Activated CD4-positive, alpha-beta T cell treated with anti-CD3 and anti-CD28 coated beads for 4 hours (primary cell): Measurements from ENCODE around the gene UNC80.
"Not testable (repeated sequence)": the region's sequence is repeated elsewhere in the genome, so short reads cannot be mapped to it uniquely, and the experiment has no call there.

Experiments used
- DNase-seq, 2 donors: peaks; one replicate each; pipeline ENCODE4 v3.0.0-alpha.2; 2020

The UNC80 gene, protein sequence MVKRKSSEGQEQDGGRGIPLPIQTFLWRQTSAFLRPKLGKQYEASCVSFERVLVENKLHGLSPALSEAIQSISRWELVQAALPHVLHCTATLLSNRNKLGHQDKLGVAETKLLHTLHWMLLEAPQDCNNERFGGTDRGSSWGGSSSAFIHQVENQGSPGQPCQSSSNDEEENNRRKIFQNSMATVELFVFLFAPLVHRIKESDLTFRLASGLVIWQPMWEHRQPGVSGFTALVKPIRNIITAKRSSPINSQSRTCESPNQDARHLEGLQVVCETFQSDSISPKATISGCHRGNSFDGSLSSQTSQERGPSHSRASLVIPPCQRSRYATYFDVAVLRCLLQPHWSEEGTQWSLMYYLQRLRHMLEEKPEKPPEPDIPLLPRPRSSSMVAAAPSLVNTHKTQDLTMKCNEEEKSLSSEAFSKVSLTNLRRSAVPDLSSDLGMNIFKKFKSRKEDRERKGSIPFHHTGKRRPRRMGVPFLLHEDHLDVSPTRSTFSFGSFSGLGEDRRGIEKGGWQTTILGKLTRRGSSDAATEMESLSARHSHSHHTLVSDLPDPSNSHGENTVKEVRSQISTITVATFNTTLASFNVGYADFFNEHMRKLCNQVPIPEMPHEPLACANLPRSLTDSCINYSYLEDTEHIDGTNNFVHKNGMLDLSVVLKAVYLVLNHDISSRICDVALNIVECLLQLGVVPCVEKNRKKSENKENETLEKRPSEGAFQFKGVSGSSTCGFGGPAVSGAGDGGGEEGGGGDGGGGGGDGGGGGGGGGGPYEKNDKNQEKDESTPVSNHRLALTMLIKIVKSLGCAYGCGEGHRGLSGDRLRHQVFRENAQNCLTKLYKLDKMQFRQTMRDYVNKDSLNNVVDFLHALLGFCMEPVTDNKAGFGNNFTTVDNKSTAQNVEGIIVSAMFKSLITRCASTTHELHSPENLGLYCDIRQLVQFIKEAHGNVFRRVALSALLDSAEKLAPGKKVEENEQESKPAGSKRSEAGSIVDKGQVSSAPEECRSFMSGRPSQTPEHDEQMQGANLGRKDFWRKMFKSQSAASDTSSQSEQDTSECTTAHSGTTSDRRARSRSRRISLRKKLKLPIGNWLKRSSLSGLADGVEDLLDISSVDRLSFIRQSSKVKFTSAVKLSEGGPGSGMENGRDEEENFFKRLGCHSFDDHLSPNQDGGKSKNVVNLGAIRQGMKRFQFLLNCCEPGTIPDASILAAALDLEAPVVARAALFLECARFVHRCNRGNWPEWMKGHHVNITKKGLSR (N-terminal part only)

DNA sequence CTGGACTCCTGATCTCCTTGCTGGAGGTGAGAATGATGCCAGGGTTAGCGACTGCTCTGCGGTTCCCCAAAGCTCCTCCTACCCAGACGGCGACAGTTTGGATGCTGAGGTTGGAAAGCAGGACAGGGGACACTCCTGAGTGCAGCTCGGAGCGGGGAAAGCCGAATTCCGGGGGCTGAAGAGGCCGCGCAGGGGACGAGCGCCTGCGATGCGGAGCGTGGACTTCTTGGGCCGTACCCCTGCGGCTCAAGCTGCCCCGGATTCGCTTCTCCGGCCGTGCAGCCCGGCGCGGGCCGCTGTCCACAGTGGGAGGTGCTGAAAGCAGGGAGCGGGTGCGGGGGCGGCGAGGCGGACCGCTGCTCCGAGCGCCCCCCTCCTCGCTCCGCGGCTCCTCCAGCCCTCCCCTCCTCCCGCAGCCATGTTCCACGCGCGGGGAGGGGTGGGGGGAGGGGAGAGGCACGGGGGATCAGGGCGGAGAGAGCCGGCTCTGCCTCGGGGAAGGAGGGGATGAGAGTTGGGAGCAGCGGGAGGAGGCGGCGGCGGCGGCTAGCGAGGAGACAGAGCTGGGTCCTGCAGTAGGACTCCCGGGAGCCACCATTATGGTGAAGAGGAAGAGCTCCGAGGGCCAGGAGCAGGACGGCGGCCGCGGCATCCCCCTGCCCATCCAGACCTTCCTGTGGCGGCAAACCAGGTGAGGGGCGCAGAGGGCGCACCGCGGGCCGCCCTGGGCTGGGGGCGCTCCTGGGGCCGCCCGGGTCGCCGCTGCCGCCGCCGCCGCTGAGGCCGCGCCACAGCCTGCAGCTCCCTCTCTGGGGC lies at the start of gene UNC80:
Gene UNC80 (plus strand): TSS at position 359 of the 816 bp plus-strand sequence. CDS start 241 bp downstream, at position 600.
- no peak for DNase-seq

DNA sequence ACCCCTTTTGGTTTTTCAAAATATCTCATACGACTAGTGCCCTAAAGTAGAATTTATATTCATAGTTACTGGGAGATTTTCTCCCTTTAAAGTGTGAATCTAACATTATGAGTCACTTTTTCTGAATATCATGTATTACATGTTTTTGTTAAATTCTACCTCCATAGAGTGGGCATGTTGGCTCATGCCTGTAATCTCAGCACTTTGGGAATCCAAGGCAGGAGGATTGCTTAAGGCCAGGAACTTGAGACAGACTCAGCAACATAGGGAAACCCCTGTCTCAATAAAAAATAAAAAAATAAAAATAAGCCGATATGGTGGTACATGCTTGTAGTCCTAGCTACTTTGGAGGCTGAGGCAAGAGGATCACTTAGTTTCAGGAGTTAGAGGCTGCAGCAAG lies 45.3 kb upstream of the UNC80 start:
- DNase-seq: no peak

DNA sequence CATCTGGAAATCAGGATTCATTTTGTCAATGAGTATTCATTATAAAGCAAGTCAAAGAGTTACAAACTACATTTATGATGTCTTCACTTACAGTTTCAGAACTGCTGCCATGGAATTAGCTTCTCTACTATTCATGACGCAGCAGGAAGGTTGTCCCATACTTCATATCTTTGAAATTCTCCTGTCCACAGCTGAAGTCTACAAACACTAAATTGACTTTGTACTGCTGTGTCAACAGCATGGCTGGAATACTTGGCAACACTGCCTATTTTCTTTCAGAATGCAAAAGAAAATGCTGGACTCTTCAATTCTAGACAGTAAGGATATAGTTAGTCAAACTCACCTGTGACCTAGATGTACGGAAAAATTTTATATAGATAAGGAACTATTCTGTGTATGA lies 44.6 kb upstream of the UNC80 start:
- DNase-seq: no peak

DNA sequence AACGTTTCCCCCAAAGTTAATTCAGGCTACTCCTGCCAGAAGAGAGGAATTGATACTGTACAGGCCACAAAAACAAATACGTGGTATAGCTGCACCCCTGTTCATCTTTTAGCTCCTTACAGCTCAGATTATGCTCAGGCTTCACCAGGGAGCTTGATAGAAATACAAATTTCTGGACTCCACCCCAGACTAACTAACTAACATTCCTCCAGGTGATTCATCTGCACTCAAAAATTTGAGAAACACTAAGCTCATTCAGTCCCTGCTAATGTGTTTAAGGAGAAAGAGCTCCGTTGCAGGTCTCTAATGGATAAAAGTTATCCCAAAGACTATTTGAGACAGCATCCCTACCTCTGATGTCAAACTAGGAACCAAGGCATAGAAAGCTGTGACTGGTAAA lies 36.8 kb upstream of the UNC80 start:
- no peak for DNase-seq

DNA sequence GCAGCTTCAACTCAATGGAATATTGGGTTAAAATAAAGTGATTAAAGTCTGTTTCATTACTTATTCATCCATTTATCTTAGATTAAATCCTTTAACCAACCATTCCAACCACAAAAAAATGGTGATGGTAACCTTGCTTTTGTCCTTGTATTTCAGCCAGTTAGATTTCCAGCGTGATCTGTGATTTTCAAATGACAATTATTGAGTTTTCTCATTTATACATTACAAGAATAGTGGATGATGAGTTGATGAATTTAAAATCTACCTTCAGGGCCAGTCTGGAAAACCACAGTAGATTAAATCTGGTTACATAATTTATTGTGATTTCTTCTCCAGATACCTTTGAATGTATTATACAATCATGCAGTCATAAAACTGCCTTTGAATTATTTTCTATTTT lies 29.7 kb upstream of the UNC80 start:
- DNase-seq: no peak

DNA sequence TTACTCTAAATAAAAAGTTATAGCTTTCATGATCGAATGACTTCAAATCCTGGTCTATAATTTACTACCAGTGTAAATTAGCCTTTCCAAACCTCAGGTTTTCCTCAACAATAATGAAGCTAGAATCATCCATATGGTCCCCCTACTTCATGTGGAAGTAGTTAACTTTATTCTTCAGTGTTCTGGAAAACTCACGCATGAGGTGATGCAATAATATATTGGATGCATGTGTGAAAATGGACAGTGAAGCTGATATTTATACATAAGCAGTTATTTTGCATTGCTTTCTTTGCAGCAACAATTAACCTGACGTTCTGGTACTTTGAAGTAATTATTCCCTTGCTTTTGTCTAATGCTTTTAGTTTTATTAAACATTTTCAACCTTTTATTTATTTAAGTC lies 18.6 kb upstream of the UNC80 start:
- DNase-seq: no peak

DNA sequence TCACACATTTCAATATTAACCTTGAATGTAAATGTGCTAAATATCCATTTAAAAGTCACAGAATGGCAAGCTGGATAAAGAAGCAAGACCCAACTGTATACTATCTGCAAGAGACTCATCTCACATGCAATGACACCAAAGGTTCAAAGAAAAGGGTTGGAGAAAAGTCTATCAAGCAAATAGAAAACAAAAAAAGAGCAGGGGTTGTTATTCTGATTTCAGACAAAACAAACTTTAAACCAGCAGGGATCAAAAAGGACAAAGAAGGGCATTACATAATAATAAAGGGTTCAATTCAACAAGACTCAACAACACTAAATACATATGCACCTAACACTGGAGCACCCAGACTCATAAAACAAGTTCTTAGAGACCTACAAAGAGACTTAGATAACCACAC lies 14.5 kb upstream of the UNC80 start:
- DNase-seq: no peak

DNA sequence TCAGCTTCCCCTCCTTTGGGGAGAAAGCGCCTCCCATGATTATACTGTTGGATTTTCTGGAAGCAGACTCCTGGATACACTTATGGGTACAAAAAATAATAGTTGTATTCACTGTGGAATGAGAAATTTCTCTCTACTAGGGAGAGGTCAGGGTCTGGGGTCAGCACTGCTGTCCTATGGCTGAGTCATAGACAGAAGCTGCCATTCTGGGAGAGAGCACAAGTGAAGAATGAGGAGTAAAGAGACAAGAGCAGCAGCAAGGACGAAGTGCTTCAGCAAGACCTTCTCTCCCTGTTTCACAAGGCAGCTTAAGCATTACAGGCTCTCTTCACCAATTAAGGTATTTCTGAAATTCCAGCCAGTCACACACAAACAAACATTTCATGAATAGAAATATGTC lies 10.1 kb upstream of the UNC80 start:
- DNase-seq: no peak

DNA sequence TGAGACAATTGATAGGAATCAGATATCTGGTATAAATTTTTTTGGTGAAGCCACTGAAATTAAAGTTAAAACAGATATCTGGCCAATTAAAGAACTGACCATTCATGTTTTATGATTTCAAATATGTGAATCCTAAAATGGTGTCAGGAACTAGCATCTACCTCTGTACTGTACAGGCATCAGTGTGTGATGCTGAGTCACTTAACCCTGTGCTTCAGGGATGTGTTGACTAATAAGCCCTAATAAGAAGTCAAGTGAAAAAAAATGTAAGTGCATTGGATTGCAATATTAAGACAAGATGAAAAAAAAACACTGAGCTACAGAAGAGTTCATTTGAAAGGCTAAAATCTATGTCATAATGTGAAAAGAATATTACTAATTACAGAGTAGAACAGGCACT lies 9.1 kb upstream of the UNC80 start:
- DNase-seq: no peak

DNA sequence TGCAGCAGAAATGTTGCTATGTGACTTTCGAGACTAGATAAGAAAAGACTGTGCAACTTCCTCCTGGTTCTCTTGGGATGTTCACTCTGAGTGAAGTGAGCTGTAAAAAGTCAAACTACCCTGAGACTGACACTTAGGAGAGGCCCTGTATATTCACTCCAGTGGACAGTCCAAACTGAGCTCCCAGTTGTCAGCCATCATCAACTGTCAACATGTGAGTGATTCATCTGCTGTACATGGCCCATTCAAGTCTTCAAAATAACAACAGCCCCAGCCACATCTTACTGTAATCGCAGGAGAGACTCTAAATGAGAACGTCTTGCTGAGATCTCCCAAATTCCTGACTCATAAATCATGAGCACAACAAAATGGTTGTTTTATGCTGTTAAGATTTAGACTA lies 8.5 kb upstream of the UNC80 start:
- DNase-seq: no peak

DNA sequence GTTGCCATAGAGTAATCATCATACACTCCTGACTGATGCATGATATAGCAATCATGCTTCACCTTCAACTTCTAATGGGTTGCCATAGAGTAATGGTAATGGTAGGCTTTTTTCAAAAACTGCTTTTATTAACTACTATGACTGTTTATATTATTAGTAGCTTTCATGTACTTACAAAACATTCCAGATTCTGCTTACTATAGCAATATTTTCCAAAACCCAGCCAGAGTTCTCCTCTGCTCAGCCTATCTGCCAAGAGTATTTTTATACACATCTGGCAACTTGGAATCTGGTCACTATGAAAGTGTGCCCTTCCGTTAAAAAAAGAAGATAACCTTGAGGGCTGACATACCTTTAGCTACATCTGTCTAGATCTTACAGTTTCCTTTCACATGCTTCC lies 5.0 kb upstream of the UNC80 start:
- no peak for DNase-seq

DNA sequence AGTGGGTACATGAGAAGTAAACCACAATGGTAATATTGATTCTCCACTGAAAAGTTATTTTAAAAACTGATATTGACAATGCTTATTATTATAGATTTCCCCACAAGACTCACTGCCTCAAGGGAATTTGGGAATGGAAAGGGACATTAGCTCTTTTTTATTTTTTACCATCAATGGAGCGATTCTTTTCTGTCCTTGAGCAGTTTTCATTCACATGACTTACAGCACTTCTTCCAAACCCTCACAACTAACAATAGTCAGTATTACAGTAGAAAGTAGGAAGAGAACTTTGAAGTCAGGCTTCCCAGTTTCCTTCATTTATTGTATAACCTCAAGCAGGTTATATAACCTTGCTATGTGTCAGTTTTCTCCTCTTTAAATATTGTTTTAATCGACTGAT lies 4.3 kb upstream of the UNC80 start:
- DNase-seq: no peak

DNA sequence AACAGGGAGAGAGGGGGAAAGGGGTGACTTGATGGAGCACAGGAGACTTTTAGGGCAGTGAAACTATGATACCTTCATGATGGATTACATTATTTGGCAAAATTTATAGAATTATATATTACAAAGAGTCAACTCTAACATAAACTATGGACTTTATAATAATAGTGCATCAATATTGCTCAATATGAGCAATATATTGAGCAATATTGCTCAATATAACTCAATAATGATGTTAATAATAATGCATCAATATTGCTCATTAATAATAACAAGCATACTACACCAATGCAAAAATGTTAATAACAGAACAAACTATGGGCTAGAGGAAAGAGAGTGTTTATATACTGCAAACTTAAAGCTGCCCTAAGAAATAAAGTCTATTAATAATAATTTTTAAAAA lies 3.1 kb upstream of the UNC80 start:
- DNase-seq: no peak

DNA sequence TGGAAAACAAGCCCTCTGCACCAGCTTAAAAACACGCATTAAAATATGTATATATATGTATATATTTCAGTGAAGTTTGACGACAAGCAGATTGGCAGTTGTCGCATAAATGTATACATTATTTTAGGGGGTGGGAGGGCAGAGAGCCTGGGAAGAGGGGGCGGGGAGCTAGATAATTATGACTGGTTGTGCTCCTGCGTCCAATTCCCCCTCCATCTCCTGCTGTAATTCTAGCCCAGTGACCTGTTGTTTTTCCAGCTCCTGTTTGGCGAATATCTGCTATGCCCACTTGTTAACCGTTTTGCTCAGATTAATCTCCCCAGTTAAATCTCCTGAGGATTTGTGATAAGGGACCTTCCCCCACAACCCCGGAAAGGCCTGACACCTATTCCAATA lies 656 bp downstream of the UNC80 start:
- DNase-seq: no peak

DNA sequence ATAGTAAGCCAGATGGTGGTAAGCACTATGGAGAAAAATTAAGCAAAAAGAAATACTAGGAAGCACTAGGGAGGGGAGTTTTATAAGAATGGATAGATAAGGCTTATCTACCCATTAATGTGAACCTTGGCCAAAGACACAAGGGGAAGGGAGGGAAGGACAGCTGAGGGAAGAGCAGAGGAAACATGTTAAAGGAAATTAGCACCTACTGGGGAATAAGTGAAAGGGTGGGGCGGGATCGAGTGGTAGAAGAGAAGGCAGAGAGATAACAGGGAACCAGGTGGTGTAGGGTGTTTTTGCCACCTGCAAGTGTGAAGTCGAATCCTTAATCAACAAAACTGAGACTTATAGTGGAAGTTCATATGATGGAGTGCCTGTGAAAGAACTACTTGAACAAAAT lies 1.7 kb downstream of the UNC80 start:
- DNase-seq: no peak

DNA sequence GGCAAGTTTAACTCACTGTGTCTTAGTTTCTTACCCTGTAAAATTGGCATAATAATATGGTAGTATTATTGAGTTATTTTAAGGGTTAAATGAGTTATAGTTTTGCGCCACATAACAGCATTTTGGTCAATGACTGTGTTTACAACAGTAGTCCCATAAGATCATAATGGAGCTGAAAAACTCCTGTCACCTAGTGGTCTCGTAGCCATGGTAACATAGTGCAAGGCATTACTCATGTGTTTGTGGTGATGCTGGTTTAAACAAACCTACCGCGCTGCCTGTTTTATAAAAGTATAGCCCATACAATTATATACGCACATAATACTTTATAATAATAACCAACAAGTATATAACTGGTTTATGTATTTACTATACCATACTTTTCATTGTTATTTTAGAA lies 15.8 kb downstream of the UNC80 start:
- DNase-seq: no peak

DNA sequence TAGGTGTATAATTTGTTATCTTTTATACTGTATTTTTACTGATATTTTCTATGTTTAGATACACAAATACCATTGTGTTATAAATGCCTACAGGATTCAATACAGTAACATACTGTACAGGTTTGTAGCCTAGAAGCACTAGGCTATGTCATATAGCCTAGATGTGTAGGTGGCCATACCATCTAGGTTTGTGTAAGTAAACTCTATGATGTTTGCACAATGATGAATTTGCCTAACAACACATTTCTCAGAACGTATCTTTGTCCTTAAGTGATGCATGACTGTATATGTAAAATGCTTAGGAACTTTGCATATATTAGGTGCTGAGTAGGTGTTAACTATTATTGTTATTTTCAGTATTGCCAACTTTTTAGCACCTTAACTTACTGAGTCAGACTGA lies 17.3 kb downstream of the UNC80 start:
- DNase-seq: no peak

DNA sequence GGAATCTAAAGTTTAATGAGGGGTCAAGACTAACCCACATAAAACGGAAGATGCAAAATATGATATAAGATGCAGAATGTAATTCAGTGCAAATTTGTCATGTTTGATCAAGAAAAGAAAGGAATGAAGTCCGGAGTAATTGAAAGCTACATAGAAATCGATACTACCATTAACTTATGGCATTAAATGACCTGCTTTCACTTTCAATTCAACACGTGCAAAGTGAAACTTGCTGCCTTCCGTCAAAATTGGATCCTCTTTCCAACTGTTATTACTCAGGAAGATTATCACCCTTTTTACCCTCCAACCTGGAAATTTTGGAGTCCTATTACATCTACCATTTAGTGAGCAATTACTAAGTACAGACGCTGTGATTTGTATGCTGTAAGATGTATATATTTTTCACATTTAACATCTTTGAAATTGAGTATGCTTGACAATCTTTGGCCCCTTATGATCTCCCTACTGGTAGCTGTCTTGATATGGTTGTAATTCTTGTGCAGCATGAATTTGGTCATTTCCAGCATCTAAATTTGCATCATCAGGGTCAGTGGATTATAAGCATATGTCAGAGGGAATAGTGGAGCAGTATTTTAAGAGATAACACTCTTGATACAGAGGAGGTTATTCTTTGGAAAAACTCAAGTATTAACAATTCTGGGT lies 18.6 kb downstream of the UNC80 start:
- no peak for DNase-seq

DNA sequence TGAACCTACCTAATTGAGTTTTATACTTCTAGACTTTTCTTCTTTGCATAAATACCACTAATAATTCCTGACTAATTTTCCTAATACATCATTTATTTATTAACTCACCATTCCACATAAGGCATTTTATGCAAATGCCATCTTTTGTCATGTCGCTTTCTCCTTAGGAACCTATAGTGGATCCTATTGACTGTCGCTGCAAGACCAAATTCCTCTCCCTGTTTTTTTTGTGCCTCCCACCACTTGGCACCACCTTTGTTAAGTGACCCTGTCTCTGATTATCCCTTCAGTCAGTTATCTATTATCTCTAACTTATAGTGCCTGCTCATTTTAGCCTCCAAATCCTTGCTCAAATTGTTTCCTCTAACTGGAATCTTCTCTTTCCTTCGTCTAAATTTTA lies 19.5 kb downstream of the UNC80 start:
- DNase-seq: no peak

DNA sequence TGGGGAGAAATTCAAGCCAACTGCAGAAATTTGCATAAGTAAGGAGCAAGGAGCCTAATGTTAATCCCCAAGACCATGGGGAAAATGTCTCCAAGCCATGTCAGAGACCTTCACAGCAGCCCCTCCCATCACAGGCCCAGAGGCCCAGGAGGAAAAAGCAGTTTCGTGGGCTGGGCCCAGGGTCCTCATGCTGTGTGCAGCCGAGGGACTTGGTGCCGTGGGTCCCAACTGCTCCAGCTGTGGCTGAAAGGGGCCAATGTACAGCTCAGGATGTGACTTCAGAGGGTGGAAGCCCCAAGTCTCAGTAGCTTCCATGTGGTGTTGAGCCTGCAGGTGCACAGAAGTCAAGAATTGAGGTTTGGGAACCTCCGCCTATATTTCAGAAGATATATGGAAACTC lies 23.8 kb downstream of the UNC80 start:
- not testable (repeated sequence) for DNase-seq

DNA sequence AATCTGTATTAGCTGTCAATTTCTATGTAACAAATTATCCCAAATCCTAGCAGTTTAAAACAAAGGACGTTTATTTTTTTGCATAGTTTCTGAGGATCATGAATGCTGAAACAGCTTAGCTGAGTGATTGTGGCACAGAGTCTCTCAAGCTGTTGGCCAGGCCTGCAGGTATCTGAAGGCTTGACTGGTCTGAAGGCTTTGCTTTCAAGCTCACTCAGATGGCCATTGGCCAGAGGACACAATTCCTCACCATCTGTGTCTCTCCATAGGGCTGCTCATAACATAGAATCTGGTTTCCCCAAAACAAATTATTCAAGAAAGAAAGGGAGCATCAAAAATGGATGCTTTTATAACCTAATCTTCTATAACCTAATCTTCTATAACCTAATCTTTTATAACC lies 33.7 kb downstream of the UNC80 start:
- DNase-seq: no peak

DNA sequence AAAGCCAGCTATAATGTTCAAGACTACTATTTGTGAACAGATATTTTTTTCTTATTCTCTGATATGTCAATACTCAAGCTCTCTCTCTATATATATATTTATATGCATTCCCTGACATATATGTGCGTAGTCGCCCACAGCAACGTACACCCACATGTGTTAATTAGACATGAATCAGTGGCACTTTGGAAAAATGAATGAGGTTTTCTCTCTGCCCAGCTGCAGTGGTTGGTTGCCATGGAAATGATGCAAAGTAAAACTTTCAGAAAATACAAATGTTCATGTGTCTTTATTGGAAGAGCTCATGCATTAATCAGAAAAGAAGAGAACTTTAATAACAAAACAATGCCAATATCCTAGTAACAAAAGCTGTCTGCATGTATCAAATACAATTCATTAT lies 34.7 kb downstream of the UNC80 start:
- no peak for DNase-seq
